Progenitor cell of endocrine pancreas (in vitro differentiated cells): ENCODE measurements around the gene CSF1R. TPM values are rescaled to one million over a fixed set of nuclear protein-coding genes. Genes with fewer than 3 reads are reported as not detected.

Source experiments
- DNase-seq: peaks from one replicate; pipeline ENCODE4 v3.0.0; 2021; ENCODE audit warnings: low spot score; ENCODE audit not compliant: unreplicated experiment
- H3K27ac Mint-ChIP-seq: 2 replicates; pipeline ENCODE4 v1.8.0; 2021; ENCODE audit warnings: mild to moderate bottlenecking, moderate library complexity, mixed read lengths
- H3K27me3 Mint-ChIP-seq: 2 replicates; pipeline ENCODE4 v1.8.0; 2021; ENCODE audit warnings: mixed read lengths
- H3K36me3 Mint-ChIP-seq: 2 replicates; pipeline ENCODE4 v1.8.0; 2022; ENCODE audit warnings: mixed read lengths; ENCODE audit not compliant: insufficient read depth
- H3K4me1 Mint-ChIP-seq: 2 replicates; pipeline ENCODE4 v1.8.0; 2021; ENCODE audit warnings: low read depth, mixed read lengths
- H3K4me3 Mint-ChIP-seq: 2 replicates; pipeline ENCODE4 v1.8.0; 2021; ENCODE audit warnings: low read depth, mild to moderate bottlenecking, moderate library complexity, mixed read lengths
- H3K9me3 Mint-ChIP-seq: 2 replicates; pipeline ENCODE4 v1.8.0; 2021; ENCODE audit warnings: low read depth, mixed read lengths
- CTCF ChIP-seq: fragments of 200-600 bp; sonication (generic); IDR thresholded peaks from one replicate; pipeline ENCODE4 v1.5.0; 2021; ENCODE audit warnings: antibody characterized with exemption, mild to moderate bottlenecking; ENCODE audit not compliant: unreplicated experiment
- total RNA-seq: library from RNA; stranded (reverse); gene quantifications from 2 replicates; pipeline ENCODE4 v1.2.1, GENCODE V29; 2021

CSF1R gene
- total RNA-seq, 1 donor from 2014 or later, result not detected

DNA sequence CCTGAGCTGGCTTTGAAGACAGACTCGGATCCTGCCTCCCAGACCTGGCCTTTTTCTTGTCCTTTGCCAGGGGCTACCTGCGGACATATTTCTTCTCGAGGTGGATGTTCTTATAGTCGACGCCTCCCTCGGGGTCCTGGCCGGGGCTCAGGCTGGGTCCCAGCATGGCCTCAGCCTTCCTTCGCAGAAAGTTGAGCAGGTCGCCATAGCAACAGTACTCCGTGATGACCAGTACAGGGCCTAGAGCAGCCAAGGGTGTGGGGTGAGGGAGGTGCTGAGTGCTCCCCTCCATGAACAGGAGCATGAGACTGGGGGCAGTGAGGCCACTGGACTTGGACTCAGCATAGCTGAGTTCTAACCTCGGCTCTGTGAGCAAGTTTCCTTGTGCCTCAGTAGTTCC lies 26.7 kb downstream of the CSF1R start:
- no peak for DNase-seq
- Mint-ChIP-seq H3K4me3 (no peak overlapping the region), H3K4me1 (no peaks in the 10 kb centered on the region), H3K27me3 (peaks cover 12% of the 10 kb centered on the region), H3K27ac (no peak overlapping the region), H3K9me3 (no peaks in the 10 kb centered on the region), H3K36me3 (no peaks in the 10 kb centered on the region)
- no peak for TF ChIP-seq CTCF

GRCh38 chr5:150058480-150059126 lies 27.8 kb downstream of the CSF1R start:
- H3K36me3 Mint-ChIP-seq, result no peaks in the 10 kb centered on the region
- DNase-seq, result no peak

DNA sequence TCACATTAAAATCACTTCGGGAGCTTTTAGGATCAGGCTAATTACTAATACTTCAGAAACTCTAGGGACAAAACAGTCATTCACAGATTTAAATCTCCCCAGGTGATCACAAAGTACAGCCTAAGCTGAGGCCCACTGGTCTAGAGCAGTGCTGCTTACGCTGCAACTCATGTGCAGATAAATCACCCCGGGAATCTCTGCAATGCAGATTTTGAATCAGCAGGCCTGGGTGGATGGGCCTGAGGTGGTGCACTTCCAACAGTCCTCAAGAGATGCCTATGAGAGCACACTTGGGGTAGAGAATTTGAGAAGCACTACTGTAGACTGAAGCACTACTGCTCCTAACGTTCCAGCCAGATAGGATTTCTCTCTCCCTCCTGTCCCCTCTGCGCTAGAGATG lies 28.4 kb downstream of the CSF1R start:
- Mint-ChIP-seq H3K9me3 (no peaks in the 10 kb centered on the region), H3K4me1 (no peaks in the 10 kb centered on the region), H3K27me3 (peaks cover 8% of the 10 kb centered on the region), H3K27ac (peak overlapping the region; percentile 31), H3K36me3 (no peaks in the 10 kb centered on the region), H3K4me3 (no peak overlapping the region)
- no peak for DNase-seq
- no peak for TF ChIP-seq CTCF

More at GRCh38 chr5:150058480-150059126, 27.8 kb downstream of the CSF1R start:
- no peak overlapping the region for H3K4me3 Mint-ChIP-seq
- no peak for TF ChIP-seq CTCF
- H3K9me3 Mint-ChIP-seq, result no peaks in the 10 kb centered on the region
- H3K27ac Mint-ChIP-seq, result no peak overlapping the region
- peaks cover 12% of the 10 kb centered on the region for H3K27me3 Mint-ChIP-seq
- H3K4me1 Mint-ChIP-seq, result no peaks in the 10 kb centered on the region

DNA sequence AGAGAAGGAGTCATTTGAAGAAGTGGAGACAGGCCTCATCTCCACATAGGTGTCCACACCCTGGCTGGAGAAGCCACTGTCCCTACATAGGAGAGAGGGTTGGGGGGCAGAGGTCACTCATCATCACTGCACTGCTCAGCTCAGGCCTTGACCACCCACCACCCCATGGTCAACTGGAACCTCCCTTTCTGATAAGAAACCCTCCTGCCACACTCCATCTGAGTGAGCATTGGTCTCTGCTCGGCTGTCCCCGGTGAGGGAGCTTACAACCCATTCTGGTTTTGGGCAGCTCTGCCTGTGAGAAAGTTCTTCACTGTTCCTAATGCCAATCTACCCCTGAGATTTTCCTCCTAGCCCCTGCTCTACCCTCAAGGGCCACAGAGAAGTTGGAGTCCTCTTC lies 28.8 kb downstream of the CSF1R start:
- H3K27me3 Mint-ChIP-seq, result peaks cover 5% of the 10 kb centered on the region
- no peaks in the 10 kb centered on the region for H3K9me3 Mint-ChIP-seq
- TF ChIP-seq CTCF, result no peak
- no peaks in the 10 kb centered on the region for H3K36me3 Mint-ChIP-seq
- H3K4me3 Mint-ChIP-seq, result no peak overlapping the region
- no peaks in the 10 kb centered on the region for H3K4me1 Mint-ChIP-seq
- DNase-seq, result no peak
- H3K27ac Mint-ChIP-seq, result peak overlapping the region; percentile 31

DNA sequence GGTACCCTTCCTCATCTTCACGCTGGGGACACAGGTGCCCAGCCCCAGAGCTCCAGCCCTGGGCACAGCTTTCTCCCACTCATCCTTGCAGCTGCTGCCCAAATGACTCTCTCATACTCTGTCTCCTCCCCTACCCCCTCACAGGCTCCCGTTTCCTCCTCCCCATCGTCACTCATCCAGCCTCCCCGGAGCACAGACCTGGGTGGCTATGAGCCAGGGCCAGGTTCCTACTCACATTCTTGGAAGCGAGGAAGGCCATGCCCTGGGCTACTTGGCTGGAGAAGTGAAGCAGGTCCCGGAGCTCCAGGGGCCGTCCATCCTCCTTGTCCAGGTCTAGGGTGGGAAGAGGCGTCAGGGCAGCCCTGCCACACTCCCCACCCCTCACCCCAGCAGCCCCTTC lies 29.3 kb downstream of the CSF1R start:
- Mint-ChIP-seq H3K9me3 (no peaks in the 10 kb centered on the region), H3K36me3 (no peaks in the 10 kb centered on the region), H3K4me1 (no peaks in the 10 kb centered on the region), H3K27me3 (peaks cover 3% of the 10 kb centered on the region), H3K27ac (no peak overlapping the region), H3K4me3 (no peak overlapping the region)
- TF ChIP-seq CTCF, result no peak
- DNase-seq, result no peak
